ENCODE results near the gene ANK3.

Gene ANK3

GRCh38 chr10:60209874-60210570, 179.7 kb downstream of the ANK3 start:
- no peak for DNase-seq

GRCh38 chr10:60208676-60209269, 180.9 kb downstream of the ANK3 start:
- DNase-seq = no peak

GRCh38 chr10:60207894-60208293, 181.8 kb downstream of the ANK3 start:
- no peak for DNase-seq

GRCh38 chr10:60206735-60207134, 182.9 kb downstream of the ANK3 start:
- no peak for DNase-seq

- DNase-seq = no peak
These were observed 183.9 kb downstream of the ANK3 start for GRCh38 chr10:60205741-60206140.

- no peak for DNase-seq
These were observed 185.6 kb downstream of the ANK3 start for GRCh38 chr10:60203993-60204618.

- no peak for DNase-seq
These were observed 189.0 kb downstream of the ANK3 start for GRCh38 chr10:60200682-60201053.

- DNase-seq = no peak
These were observed 189.5 kb downstream of the ANK3 start for GRCh38 chr10:60200012-60200681.

GRCh38 chr10:60197206-60197605, 192.5 kb downstream of the ANK3 start:
- no peak for DNase-seq

GRCh38 chr10:60194421-60194820, 195.3 kb downstream of the ANK3 start:
- no peak for DNase-seq

GRCh38 chr10:60192946-60193345, 196.7 kb downstream of the ANK3 start:
- no peak for DNase-seq

- DNase-seq = no peak
These were observed 199.7 kb downstream of the ANK3 start for GRCh38 chr10:60189861-60190475.

- no peak for DNase-seq
These were observed 201.1 kb downstream of the ANK3 start for GRCh38 chr10:60188548-60188947.

- DNase-seq = no peak
These were observed 202.0 kb downstream of the ANK3 start for GRCh38 chr10:60187691-60188090.

GRCh38 chr10:60186315-60187071, 203.2 kb downstream of the ANK3 start:
- DNase-seq = no peak

- DNase-seq = no peak
These were observed 204.3 kb downstream of the ANK3 start for GRCh38 chr10:60185421-60185820.

GRCh38 chr10:60182691-60183090, 207.0 kb downstream of the ANK3 start:
- DNase-seq = no peak

GRCh38 chr10:60176925-60177324, 212.8 kb downstream of the ANK3 start:
- no peak for DNase-seq

GRCh38 chr10:60175441-60175971, 214.2 kb downstream of the ANK3 start:
- no peak for DNase-seq

- DNase-seq = no peak
These were observed 217.2 kb downstream of the ANK3 start for GRCh38 chr10:60172363-60172990.

GRCh38 chr10:60171436-60172013, 218.2 kb downstream of the ANK3 start:
- DNase-seq = no peak

- DNase-seq = no peak
These were observed 219.4 kb downstream of the ANK3 start for GRCh38 chr10:60170250-60170649.

All from activated effector memory CD4-positive, alpha-beta T cell treated with anti-CD3 and anti-CD28 coated beads, Interleukin-2, amount 50 U/mL, for 16 hours (primary cell).